Measurements from ENCODE around the gene KDM8.

The KDM8 gene

DNA sequence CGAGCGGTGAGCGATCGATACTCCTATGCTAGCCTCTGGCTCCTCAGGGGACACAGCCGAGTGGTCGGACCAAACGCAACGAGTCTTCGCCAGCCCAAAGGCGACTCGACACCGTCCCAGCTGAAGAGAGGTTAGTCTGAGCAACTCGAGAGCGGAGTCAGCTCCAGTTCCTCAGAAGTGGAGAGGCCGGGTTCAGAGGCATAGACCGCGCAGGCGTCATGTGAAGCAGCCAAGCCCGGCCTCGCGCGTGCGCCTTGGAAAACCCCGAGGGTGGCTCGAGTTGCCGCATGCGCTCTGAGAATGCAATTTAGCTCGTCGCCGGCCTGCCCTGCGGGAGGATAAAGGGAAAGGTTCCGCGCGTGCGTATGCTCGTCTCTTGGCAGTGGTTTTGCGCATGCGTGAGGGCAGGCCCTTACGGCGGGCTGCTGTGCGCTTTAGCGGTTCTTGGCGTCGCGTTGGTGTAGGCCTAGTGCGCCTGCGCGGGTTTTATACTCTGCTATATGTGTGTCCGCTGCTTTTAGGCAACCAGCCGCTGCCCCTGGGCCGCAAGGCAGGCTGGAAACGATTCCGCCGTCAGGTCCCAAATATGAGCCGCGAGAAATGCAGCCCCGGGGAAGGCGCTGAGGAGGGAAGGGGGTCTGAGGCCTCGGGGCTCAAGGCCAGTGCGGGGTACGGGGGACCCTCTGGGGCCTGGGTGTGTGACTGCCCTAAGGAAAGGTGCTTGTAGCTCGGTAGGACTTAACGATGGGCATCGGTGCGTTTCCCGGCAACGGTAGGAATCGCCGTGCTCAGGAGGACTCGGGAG is at the start of gene KDM8:
Gene KDM8, plus strand, starts transcription at position 20 of the 805 bp plus-strand sequence. CDS start 6,598 bp downstream, outside the sequence.
- DNase-seq (ENCODE audit: low read depth) = peak; percentile 97

DNA sequence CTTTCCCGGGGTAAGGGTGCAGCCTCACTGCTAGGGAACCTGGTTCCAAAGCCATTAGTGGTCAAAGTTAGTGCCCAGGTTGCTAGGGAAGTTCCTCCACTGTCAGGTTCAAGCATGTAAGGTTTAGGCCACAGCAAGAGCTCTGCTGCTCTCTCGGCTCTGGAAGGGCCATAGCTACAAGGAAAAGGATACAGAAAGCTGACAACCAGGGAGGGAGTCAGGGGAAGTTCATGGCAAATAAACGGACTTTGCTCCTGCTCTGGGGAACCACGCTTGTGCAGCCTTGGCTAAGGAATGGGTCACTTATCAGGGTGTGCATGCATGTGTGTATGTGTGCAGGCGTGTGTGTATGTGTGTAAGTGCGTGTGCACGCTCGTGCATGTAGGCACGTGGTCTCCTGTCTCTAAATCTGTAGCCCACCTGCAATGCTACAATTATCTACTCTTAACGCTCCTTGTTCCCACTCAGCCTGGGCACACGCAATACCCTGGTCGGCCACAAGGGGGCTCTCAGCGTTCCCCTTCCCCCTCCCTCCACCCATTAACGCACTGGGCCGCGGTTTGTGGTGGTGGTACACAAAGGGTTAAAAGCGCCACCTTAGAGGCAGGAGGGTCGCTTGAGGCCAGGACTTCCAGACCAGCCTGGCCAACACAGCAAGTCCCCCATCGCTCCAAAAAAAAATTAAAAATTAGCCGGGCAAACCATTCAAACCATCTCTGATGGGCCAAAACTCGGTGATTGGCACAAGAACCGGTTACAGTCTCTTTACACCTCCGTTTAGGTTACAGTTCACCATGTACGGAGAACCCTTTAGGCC is 48.4 kb upstream of the KDM8 start:
- DNase-seq (ENCODE audit: low read depth) = no peak

DNA sequence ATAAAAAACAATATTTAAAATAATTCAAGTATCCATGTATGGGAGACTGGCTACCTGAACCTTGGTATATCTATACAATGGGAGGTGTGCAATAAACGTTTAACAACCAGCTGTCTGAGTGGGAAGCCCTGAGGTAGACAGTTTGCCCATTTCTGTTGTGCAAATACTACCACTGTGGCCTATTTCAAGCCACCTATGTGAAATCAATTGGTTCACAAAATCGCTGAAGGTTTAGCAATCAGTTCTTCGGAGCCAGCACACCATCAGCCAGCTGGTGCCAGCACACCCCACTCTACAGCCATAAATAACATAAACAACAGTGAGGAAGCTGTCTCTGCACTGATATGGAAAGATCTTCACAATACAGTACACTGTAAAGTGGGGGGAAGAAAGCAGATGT is 46.7 kb upstream of the KDM8 start:
- no peak for DNase-seq (ENCODE audit: low read depth)

DNA sequence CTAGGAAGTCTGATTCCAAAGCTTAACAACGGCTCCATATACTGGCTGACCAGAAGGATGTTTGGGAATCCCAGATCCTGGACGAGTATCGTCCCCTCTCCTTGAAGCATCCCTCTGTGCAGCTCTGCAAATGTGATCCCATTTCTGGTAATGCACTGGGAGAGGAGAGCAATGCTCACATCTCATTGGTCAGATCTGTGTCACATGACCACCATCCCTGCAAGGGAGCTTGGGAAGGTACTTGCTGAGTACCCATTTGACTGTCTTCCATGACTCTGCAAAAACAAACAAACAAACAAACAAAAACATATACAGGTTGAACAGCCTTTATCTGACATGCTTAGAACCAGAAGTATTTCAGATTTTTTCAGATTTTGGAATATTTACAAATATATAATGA is 41.9 kb upstream of the KDM8 start:
- DNase-seq (ENCODE audit: low read depth) = no peak

DNA sequence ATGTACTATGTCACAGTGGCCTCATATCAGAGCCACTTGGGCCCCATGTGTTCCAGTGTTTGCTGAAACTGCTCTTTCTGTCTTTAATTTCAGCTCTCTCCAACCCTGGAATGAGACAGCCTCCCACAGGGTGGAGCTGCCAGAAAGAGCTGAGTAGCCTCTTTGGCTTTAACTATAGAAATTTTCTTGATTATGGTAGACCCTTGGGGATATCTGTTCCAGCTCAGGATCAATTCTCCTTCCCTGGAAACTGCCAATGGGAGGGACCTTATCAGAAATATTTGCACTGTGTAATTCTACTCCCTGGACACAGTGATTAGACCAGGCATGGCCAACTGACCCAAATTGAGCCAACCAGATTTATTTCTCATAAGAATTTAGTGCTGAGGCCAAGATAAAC is 39.0 kb upstream of the KDM8 start:
- DNase-seq (ENCODE audit: low read depth) = no peak

DNA sequence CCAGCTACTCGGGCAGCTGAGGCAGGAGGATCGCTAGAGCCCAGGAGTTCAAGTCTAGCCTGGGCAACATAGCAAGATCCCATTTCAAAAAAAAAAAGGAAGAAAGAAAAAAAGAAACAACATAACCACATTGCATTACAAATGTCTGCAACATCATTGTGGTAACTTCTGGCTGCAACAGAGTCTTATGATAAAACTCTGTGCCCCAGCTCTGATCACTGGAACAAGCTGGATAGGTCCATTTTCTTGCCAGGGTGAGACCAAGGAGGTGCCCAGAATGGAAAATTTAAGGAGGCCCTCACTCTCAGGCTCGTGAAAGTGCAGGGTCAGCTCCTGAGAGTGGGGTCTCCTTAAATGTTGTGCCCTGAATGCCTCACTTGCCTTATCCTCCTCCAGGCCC is 37.8 kb upstream of the KDM8 start:
- DNase-seq (ENCODE audit: low read depth) = no peak

DNA sequence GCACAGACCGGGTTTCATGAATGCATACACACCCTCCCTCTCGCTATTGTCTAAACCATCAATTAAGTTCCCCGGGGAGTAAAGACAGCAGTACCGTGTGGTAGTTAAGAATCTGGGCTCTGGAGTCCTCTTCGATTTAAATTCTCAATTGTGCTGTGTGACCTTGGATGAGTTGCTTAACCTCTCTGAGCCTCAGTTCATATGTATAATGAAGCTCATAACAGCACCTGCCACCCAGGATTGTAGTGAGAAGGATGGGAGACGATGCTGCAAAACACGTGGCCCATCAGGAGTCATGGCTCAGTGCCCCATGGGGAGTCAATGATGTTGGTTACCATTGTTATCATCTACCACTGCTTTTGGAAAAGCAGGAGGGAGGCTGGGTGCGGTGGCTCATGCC is 34.5 kb upstream of the KDM8 start:
- no peak for DNase-seq (ENCODE audit: low read depth)

DNA sequence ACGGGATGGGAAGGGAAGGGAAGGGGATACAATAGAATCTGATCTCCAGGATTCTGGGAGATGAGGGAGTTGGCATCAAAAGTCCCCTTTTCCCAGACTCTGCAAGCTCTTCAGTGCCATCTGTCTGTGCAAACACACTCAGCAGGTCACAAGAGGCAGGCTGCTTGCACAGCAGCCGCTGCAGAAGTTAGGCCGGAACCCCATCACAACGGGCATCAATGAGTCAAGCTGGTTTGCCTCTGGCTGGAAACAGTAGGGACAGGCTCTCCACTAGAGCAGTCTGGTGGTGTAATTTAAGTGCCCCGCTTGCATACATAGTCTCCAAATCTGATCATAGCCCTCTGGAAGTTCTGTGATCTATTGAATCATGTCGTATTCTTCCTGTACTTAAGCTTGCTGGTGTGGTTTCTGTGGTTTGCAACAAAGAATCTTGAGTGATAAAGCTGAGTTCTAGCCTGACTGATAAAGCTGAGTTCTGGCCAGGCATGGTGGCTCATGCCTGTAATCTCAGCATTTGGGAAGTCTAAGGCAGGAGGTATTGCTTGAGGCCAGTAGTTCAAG is 33.7 kb upstream of the KDM8 start:
- DNase-seq (ENCODE audit: low read depth) = peak; percentile 93

DNA sequence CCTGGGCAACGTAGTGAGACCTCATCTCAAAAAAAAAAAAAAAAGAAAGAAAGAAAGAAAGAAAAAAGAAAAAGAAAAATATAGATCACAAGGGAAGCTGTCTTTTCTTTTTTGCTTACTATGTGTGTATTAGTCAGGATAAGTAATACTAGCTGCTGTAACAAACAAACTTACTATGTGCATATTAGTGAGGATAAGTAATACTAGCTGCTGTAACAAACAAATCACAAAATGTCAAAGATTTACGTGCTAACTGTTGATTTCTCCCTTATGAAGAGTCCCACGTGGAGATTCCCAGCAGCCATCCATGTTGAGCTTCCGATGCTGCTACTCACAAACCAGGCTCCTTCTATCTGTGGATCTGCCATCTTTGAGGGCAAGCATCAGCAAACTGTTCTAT is 31.7 kb upstream of the KDM8 start:
- DNase-seq (ENCODE audit: low read depth) = no peak

DNA sequence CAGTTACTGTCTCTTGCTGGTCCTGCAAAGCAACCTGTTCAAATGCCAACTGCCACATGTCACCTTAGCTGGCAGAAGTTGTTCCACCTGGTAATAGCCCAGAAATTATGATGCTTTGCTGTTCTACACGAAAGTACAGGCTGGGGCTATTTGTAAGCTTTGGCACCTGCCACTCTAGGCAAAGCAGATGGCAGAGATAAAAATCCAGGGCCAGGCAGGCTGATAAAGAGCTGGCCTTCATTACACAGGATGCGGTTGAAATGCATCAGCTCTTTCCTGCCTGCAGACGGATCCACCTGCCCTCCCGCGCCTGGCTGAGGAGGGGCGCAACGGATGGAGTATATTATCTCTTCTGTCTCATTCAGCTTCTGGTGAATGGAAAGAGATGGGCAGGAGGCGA is 29.3 kb upstream of the KDM8 start:
- no peak for DNase-seq (ENCODE audit: low read depth)

DNA sequence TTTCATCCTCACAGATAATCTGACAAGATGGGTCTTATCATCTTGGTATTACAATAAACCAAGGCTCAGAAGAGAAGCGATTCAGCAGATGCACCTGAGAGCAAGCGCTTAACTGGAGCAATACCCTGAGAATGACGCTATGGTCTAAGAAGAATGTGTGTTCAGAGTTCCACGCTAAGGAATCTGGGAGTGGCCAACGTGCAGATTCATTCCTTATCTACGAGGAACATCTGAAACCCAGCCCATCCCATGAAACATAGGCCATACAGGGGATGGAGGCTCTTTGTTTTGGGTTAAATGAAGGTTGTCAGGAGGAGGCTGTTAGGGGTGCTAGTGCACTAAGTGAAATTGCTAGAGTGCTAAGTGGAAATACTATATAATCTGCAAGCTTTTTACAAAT is 28.5 kb upstream of the KDM8 start:
- DNase-seq (ENCODE audit: low read depth) = peak; percentile 57

DNA sequence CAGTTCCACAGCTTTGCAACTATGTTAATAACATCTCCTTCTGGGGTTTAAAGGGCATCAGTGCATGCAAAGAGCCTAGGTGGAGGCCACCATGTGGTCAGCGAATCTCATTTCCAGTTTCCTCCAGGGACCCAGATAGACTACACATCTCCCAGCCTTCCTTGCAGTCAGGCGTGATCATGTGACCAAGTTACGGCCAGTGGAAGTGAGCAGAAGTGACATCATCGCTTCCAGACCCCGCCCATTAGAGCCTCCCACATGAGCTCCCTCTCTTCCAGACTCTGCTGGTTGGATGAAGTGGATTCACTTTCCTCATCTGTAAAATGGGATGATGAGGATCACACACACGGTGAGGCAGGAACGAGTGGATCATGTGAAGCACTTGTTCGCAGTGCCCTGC is 27.4 kb upstream of the KDM8 start:
- DNase-seq (ENCODE audit: low read depth) = no peak

DNA sequence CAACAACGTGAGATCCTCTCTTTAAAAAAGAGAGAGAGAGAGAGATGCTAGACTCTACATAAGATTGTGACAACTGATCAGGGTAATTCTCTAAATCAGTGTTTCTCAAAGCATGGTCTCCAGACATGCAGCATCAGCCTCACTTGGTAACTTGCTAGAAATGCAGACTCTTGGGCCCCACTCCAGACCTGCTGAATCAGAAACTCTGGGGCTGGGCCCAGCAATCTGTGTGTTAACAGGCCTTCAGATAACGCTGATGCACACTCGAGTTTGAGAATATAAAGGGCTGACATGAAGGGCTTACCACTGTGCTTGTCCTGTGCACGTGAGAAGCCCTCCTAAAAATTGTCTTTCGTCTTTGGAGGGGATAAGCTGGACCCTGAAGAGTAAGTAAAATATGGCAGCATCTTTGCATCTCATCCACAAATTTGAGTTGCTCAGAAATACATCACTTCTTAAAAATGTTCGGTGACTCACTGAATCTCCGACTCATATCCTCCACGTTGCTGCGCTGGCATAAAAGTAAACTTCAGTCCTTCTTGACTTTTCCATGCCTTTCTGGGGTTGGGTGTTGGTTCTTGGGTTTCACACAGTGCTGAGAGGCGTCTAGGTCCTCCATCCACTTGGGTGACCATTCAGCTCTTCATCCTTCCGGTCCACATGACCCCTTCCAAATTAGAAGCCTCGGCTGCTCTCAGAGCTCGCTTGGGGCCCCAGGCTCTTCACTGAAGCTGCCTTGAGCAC is 26.1 kb upstream of the KDM8 start:
- DNase-seq (ENCODE audit: low read depth) = peak; percentile 59

DNA sequence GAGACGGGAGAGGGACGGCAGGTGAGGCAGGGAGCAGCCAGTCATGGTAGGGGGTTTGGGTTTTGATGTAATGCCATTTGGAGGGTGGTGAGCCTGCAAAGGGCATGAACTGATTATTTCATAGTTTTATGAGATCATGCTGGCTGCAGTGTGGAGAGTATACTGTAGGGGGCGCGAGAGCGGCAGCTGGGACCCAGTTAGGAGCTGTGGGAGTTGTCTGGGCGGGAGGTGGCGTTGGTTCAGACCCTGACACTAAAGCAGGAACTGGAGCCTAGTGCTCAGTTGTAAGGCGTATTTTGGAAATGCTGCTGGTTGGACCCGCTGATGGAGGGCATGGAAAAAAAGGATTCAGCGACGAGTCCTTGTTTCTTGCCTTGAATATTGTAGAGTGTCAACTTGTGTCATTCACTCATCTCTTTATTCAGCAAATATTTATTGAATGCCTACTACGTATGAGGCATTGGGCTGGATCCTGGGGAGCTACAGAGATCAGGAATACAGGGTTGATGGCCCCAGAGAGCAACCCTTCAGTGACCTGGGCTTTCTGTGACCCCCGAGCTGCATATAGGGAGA is 23.7 kb upstream of the KDM8 start:
- DNase-seq (ENCODE audit: low read depth) = no peak

DNA sequence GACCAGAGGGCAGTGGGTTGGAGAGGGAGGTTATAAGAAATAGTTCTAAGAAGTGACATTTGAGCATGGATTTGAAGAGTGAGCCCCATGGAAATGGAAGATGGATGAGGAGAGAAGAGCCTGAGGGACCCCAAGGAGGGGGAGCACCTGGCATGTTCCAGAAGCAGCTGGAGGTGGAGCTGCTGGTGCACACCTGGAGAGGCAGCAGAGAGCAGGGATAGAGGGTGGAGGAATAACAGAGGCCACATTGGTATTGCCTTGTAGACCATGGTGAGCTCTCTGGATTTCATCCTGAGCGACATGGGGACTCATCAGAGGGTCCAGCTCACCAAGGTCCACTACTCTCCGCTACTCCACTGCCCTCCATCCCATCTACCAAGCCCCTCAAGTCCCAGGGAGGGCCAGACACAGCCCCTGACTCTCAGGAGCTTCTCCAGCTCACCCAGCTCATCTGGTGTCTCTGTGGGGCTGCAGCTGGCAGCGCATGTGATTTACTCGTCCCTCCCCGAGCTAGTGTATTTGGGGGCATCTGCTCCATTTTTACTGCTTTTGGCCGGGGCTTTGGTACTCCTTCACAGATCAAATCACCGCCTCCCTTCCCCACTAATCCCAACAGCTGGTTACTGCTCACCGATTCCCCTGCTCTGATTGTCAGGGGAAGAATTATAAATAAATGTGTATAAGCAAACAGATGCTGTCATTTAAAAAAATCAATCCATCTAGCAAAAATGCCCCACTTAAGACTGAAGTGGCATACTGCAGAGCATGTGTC is 22.1 kb upstream of the KDM8 start:
- no peak for DNase-seq (ENCODE audit: low read depth)

DNA sequence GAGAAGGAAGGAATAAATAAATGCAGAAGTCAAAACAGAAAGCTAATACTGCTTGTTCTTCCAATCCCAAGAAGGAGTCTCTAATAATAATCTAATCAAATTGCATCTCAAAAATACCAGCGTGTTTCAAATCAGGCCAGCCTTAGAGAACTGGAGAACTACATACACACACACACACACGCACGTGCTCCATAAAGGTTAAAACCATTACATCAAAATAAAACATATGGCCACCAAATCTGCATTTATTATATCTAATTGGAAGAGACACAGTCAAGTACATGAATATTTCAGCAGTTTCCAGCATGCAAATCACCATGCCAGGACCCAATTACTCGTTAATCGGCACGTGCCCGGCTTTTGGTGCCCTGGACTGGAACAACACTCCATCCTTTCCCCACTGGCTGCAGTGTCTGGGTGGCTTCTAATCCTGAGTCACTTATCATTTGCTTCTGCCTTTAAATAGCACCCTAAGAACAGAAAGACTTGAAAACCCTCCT is 20.4 kb upstream of the KDM8 start:
- DNase-seq (ENCODE audit: low read depth) = no peak

DNA sequence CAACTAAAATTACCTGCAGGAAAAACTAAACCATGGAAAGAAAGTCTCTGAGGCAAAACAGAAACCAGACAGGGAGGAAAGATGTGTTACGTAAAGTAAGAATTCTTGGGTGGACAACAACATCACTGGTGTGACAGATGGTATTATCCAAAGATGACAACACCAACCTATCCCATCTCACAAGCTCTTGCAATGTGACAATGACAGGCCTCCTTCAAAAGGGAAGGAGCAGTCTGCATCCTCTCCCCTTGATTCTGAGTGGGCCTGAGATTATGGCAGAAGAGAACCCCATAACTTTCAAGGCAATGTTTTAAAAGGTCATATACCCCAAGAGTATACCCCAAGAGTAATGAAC is 17.6 kb upstream of the KDM8 start:
- no peak for DNase-seq (ENCODE audit: low read depth)

DNA sequence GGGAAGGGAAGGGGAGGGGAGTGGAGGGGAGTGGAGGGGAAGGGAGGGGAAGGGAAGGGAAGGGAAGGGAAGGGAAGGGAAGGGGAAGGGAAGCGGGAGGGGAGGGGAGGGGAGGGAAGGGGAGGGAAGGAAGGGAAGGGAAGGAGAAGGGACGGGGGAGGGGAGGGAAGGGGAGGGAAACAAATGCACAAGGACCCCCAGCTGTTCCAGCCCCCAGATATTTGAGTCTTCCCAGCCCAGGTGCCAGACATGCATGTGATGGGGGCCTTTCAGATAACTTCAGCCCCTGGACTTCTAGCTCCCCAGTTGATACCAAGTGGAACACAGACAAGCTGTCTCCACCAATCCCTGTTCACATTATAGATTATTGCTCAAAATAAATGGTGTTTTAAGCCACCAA is 14.7 kb upstream of the KDM8 start:
- DNase-seq (ENCODE audit: low read depth) = no peak

DNA sequence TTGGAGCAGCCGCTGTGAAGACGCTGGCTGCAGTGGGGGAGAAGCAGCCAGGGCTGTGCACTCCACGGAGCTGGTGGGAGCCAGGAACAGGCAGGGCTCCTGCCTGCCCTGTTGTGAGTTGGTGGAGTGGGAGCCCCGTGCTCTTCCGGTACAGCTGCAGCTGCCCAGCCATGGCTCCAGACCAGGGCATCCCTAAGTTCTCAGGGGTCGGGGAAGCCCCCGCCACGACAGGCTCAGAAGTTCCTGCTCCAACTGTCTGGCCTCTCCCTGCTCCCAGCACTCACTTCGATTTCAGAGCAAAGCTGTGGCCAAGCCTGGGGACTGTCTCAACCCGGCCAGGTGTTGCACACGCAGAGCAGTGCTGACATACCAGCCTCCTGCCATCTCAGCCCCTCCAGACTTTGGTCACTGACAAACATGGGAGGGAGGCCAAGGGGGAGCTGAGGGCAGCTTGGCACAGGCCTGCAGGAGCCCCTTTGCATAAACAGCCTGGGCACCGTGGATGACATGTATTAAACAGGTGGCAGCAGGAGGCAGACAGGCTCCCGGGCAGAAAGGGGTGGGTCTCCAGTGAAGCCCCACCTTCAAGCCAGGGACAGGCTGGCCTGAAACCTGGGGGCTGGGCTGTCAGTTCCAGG is 13.9 kb upstream of the KDM8 start:
- DNase-seq (ENCODE audit: low read depth) = no peak

DNA sequence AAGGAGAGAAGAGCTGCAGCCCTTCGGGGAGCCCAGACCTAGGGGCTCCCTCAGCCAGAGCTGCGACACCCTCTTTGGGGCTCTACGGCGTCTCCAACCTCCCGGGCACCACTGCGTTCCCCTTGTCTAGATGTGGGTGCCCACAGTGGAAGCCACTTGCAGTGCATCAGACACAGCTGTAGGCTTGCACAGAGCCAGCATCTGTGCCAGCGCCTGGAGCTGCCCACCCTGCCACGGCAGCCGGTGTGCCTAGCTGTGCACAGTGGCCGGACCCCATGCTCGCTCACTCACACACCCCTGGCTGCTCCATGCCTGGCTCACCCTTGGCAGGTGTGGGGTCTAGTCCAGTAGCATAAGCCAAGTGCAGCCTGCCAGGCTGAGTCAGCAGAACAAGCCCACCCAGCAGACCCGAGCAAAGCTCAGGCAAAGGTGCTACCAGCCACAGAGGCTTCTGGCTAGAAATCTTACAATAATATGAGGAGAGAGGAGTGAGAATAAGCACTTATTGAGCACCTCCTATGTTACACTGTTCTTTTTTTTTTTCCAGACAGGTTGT is 12.9 kb upstream of the KDM8 start:
- no peak for DNase-seq (ENCODE audit: low read depth)

Data from non-pigmented ciliary epithelial cell (primary cell).